ENCODE results near the gene IFFO2.

- no peak for TF ChIP-seq CTCF (IDR thresholded peaks at IDR 0.05; ENCODE audit: control extremely low read depth in 1 of 3, insufficient read depth in 1 of 3, low read depth in 1 of 3, low read length in 3 of 3)
- TF ChIP-seq POLR2A (IDR thresholded peaks at IDR 0.05; ENCODE audit: control extremely low read depth in 1 of 2, low read depth in 2 of 2, low read length in 2 of 2) = peak; percentile 41 to 67
- TF ChIP-seq SIN3A (conservative IDR thresholded peaks at IDR 0.05 in 1 of 2, IDR thresholded peaks at IDR 0.05 in 1 of 2; ENCODE audit: low read depth in 1 of 2, low read length in 2 of 2) = 0 out of 4 replicates have a peak, but pooled peaks have one; percentile 10 to 32
- TF ChIP-seq TAF1 (IDR thresholded peaks at IDR 0.05; ENCODE audit: low read depth, low read length) = peak; percentile 91
- no peak for TF ChIP-seq JUND (IDR thresholded peaks at IDR 0.05; ENCODE audit: low read length)
- no peak for TF ChIP-seq ATF3 (IDR thresholded peaks at IDR 0.05; ENCODE audit: insufficient read depth, low read depth, low read length)
Measured at GRCh38 chr1:18956193-18957135, at the start of gene IFFO2.
